Measurements from ENCODE around the gene ARHGAP15. TPM values are rescaled to one million over a fixed set of nuclear protein-coding genes. Genes with fewer than 3 reads are reported as not detected.

Gene ARHGAP15
- total and polyA plus RNA-seq, 4 donors: 3.8 to 17.9 (median 13.2) TPM

GRCh38 chr2:143787674-143788073 is 658.5 kb downstream of the ARHGAP15 start:
- DNase-seq (ENCODE audit: low spot score): no peak
- H3K27me3 ChIP-seq (ENCODE audit: control insufficient read depth in 4 of 4, insufficient read depth in 4 of 4, low read length in 3 of 4): peaks cover 0 to 3% (median 0%) of the 10 kb centered on the region in 4 donors
- no peaks in the 10 kb centered on the region for H3K36me3 ChIP-seq (ENCODE audit: control insufficient read depth in 4 of 4, insufficient read depth in 3 of 4, low read depth in 1 of 4, low read length in 3 of 4)
- H3K9ac ChIP-seq (ENCODE audit: low read depth in 1 of 2, low read length in 2 of 2): no peak overlapping the region
- peaks cover 0 to 2% (median 0%) of the 10 kb centered on the region in 4 donors for H3K9me3 ChIP-seq (ENCODE audit: control insufficient read depth in 4 of 4, low read length in 3 of 4)
- 78% methylated on average over 2 of the region's 2 CpGs for WGBS
- no peaks in the 10 kb centered on the region for H3K4me1 ChIP-seq (ENCODE audit: control insufficient read depth in 4 of 4, insufficient read depth in 4 of 4, low read length in 3 of 4)
- no peak overlapping the region for H3K4me3 ChIP-seq (ENCODE audit: low read depth in 1 of 3, low read length in 3 of 3)
- no peak overlapping the region for H3K27ac ChIP-seq (ENCODE audit: low read depth in 1 of 2, low read length in 2 of 2)
- no peak for TF ChIP-seq YY1 (IDR thresholded peaks at IDR 0.05)
- TF ChIP-seq RAD21 (IDR thresholded peaks at IDR 0.05): no peak
- TF ChIP-seq NR2F2 (IDR thresholded peaks at IDR 0.05): no peak
- TF ChIP-seq HNF4G (IDR thresholded peaks at IDR 0.05): no peak
- no peak for TF ChIP-seq FOXA2 (IDR thresholded peaks at IDR 0.05)
- TF ChIP-seq RXRA (IDR thresholded peaks at IDR 0.05): no peak
- no peak for TF ChIP-seq MAX (IDR thresholded peaks at IDR 0.05)
- TF ChIP-seq EGR1 (IDR thresholded peaks at IDR 0.05; ENCODE audit: low read depth in 2 of 2): no peak
- TF ChIP-seq ATF3 (IDR thresholded peaks at IDR 0.05): no peak
- no peak for TF ChIP-seq TAF1 (conservative IDR thresholded peaks at IDR 0.05)
- no peak for TF ChIP-seq JUND (IDR thresholded peaks at IDR 0.05)
- no peak for TF ChIP-seq SP1 (IDR thresholded peaks at IDR 0.05)
- no peak for TF ChIP-seq ZBTB33 (IDR thresholded peaks at IDR 0.05)

GRCh38 chr2:143792602-143793001 is 663.4 kb downstream of the ARHGAP15 start:
- Histone ChIP-seq H3K27ac (ENCODE audit: low read depth in 1 of 2, low read length in 2 of 2) (no peak overlapping the region), H3K9ac (ENCODE audit: low read depth in 1 of 2, low read length in 2 of 2) (no peak overlapping the region), H3K36me3 (ENCODE audit: control insufficient read depth in 4 of 4, insufficient read depth in 3 of 4, low read depth in 1 of 4, low read length in 3 of 4) (no peaks in the 10 kb centered on the region), H3K4me3 (ENCODE audit: low read depth in 1 of 3, low read length in 3 of 3) (no peak overlapping the region), H3K27me3 (ENCODE audit: control insufficient read depth in 4 of 4, insufficient read depth in 4 of 4, low read length in 3 of 4) (peaks cover 0 to 3% (median 0%) of the 10 kb centered on the region in 4 donors), H3K9me3 (ENCODE audit: control insufficient read depth in 4 of 4, low read length in 3 of 4) (peaks cover 0 to 2% (median 0%) of the 10 kb centered on the region in 4 donors), H3K4me1 (ENCODE audit: control insufficient read depth in 4 of 4, insufficient read depth in 4 of 4, low read length in 3 of 4) (no peaks in the 10 kb centered on the region)
- WGBS: 57% methylated on average over 4 of the region's 4 CpGs
- TF ChIP-seq YY1 (IDR thresholded peaks at IDR 0.05) (no peak), NR2F2 (IDR thresholded peaks at IDR 0.05) (no peak), FOXA1 (IDR thresholded peaks at IDR 0.05) (no peak), FOXA2 (IDR thresholded peaks at IDR 0.05) (no peak), EGR1 (IDR thresholded peaks at IDR 0.05; ENCODE audit: low read depth in 2 of 2) (no peak), ZBTB33 (IDR thresholded peaks at IDR 0.05) (no peak), SP1 (IDR thresholded peaks at IDR 0.05) (no peak), REST (IDR thresholded peaks at IDR 0.05) (no peak), HNF4G (IDR thresholded peaks at IDR 0.05) (no peak)
- no peak for DNase-seq (ENCODE audit: low spot score)

Data from liver (tissue), 9 donors.